Measurements from ENCODE around the gene GPA33. TPM values are rescaled to one million over a fixed set of nuclear protein-coding genes. Genes with fewer than 3 reads are reported as not detected.

The GPA33 gene
- total RNA-seq, 1 donor from 2014 or later, result 0.74 TPM

GRCh38 chr1:167122568-167122967 is 32.4 kb upstream of the GPA33 start:
- intact Hi-C loops (cut with DNase I), result no loop called here
- TF ChIP-seq CTCF (IDR thresholded peaks at IDR 0.05) (no peak), POLR2A (IDR thresholded peaks at IDR 0.05) (no peak)
- Histone ChIP-seq H3K4me1 (peaks cover 10% of the 10 kb centered on the region), H3K9me3 (no peaks in the 10 kb centered on the region), H3K27ac (no peak overlapping the region), H3K4me3 (no peak overlapping the region), H3K36me3 (no peaks in the 10 kb centered on the region), H3K27me3 (no peaks in the 10 kb centered on the region)
- DNase-seq (ENCODE audit: extremely low spot score in 2 of 2), result peak in 1 of 2 donors; percentile 37

- intact Hi-C loops (cut with DNase I), result no loop called here
- H3K4me1 ChIP-seq, result peaks cover 10% of the 10 kb centered on the region
- H3K27ac ChIP-seq, result no peak overlapping the region
- TF ChIP-seq POLR2AphosphoS5 (IDR thresholded peaks at IDR 0.05; ENCODE audit: insufficient read depth in 1 of 2, low read depth in 1 of 2) (no peak), POLR2A (IDR thresholded peaks at IDR 0.05) (no peak), CTCF (IDR thresholded peaks at IDR 0.05) (no peak)
- no peaks in the 10 kb centered on the region for H3K9me3 ChIP-seq
- no peak for DNase-seq (ENCODE audit: extremely low spot score in 2 of 2)
- H3K27me3 ChIP-seq, result no peaks in the 10 kb centered on the region
- H3K4me3 ChIP-seq, result no peak overlapping the region
- no peaks in the 10 kb centered on the region for H3K36me3 ChIP-seq
Observed at GRCh38 chr1:167122121-167122480, 31.9 kb upstream of the GPA33 start.

GRCh38 chr1:167121375-167122120 is 31.4 kb upstream of the GPA33 start:
- peak overlapping the region; percentile 32 to 43 for H3K4me3 ChIP-seq
- peaks cover 10% of the 10 kb centered on the region for H3K4me1 ChIP-seq
- intact Hi-C loops (cut with DNase I), result no loop called here
- no peak overlapping the region for H3K27ac ChIP-seq
- H3K9me3 ChIP-seq, result no peaks in the 10 kb centered on the region
- DNase-seq (ENCODE audit: extremely low spot score in 2 of 2), result peak in 1 of 2 donors; percentile 84
- H3K27me3 ChIP-seq, result no peaks in the 10 kb centered on the region
- H3K36me3 ChIP-seq, result no peaks in the 10 kb centered on the region
- TF ChIP-seq POLR2AphosphoS5 (IDR thresholded peaks at IDR 0.05; ENCODE audit: insufficient read depth in 1 of 2, low read depth in 1 of 2) (peak in 1 of 2 donors; percentile 10), POLR2A (IDR thresholded peaks at IDR 0.05) (no peak)

GRCh38 chr1:167120899-167121298 is 30.7 kb upstream of the GPA33 start:
- TF ChIP-seq POLR2A (IDR thresholded peaks at IDR 0.05) (no peak), POLR2AphosphoS5 (IDR thresholded peaks at IDR 0.05; ENCODE audit: insufficient read depth in 1 of 2, low read depth in 1 of 2) (no peak), CTCF (IDR thresholded peaks at IDR 0.05) (no peak)
- intact Hi-C loops (cut with DNase I), result no loop called here
- peak overlapping the region; percentile 32 to 43 for H3K4me3 ChIP-seq

GRCh38 chr1:167119696-167120095 is 29.5 kb upstream of the GPA33 start:
- no peak for DNase-seq (ENCODE audit: extremely low spot score in 2 of 2)
- Histone ChIP-seq H3K4me3 (no peak overlapping the region), H3K9me3 (no peaks in the 10 kb centered on the region), H3K4me1 (peaks cover 10% of the 10 kb centered on the region), H3K36me3 (no peaks in the 10 kb centered on the region), H3K27me3 (no peaks in the 10 kb centered on the region), H3K27ac (no peak overlapping the region)
- TF ChIP-seq POLR2AphosphoS5 (IDR thresholded peaks at IDR 0.05; ENCODE audit: insufficient read depth in 1 of 2, low read depth in 1 of 2) (no peak), CTCF (IDR thresholded peaks at IDR 0.05) (no peak), POLR2A (IDR thresholded peaks at IDR 0.05) (no peak)
- intact Hi-C loops (cut with DNase I), result no loop called here

More at GRCh38 chr1:167120899-167121298, 30.7 kb upstream of the GPA33 start:
- no peak for DNase-seq (ENCODE audit: extremely low spot score in 2 of 2)
- Histone ChIP-seq H3K4me1 (peaks cover 10% of the 10 kb centered on the region), H3K27ac (no peak overlapping the region), H3K27me3 (no peaks in the 10 kb centered on the region), H3K9me3 (no peaks in the 10 kb centered on the region), H3K36me3 (no peaks in the 10 kb centered on the region)
